Lower leg skin (tissue), 4 donors: ENCODE results near the gene TRPV2. TPM values are rescaled to one million over a fixed set of nuclear protein-coding genes. Genes with fewer than 3 reads are reported as not detected.

Experiments used
- DNase-seq, 2 donors: peaks; one replicate each; pipeline ENCODE4 v3.0.0-alpha.2; 2019; ENCODE audit warnings: low spot score in 2 of 2
- H3K4me3 ChIP-seq: fragments of 200-600 bp; sonication (generic); 2 replicates; pipeline ENCODE4 v1.5.1; 2017; ENCODE audit warnings: mild to moderate bottlenecking, low read depth; ENCODE audit not compliant: poor library complexity, severe bottlenecking
- CTCF ChIP-seq, 3 donors: fragments of 450-650 bp; IDR thresholded peaks; one replicate each; pipeline ENCODE4 v1.5.1; 2016; ENCODE audit warnings: antibody characterized with exemption in 3 of 3, mild to moderate bottlenecking in 3 of 3, moderate library complexity in 2 of 3
- POLR2A ChIP-seq, 2 donors: fragments of 450-650 bp; IDR thresholded peaks; one replicate each; pipeline ENCODE4 v1.6.1; 2016 to 2017; ENCODE audit warnings: antibody characterized with exemption in 2 of 2, mild to moderate bottlenecking in 1 of 2, moderate library complexity in 1 of 2
- WGBS, 2 donors: methylation state at CpG; one replicate each; pipeline ENCODE4 v1.1.5; 2018; 5-methylcytosine and 5-hydroxymethylcytosine counted together
- intact Hi-C: fragments of 100-400 bp; cut with DNase I; formaldehyde crosslinking; loops from one replicate; pipeline ENCODE4 v1.15.0; 2023; ENCODE audit warnings: low total_unique reads
- total RNA-seq, 4 donors: library from RNA; depleted of rRNA; stranded (reverse); fragments of >200 nt; gene quantifications; one replicate each; pipeline ENCODE4 v1.1.0, GENCODE V29; 2016

TRPV2 gene
- total RNA-seq, 4 donors from 2014 or later, result 3.3 to 8.9 (median 6.9) TPM

GRCh38 chr17:16463358-16464302, 48.3 kb downstream of the TRPV2 start:
- WGBS, 2 donors, result 62 to 64% methylated on average over 10 to 13 of the region's 13 CpGs
- TF ChIP-seq POLR2A (IDR thresholded peaks at IDR 0.05), result no peak
- no peak for TF ChIP-seq CTCF (IDR thresholded peaks at IDR 0.05)
- intact Hi-C loops, result no loop called here
- H3K4me3 ChIP-seq, result no peak overlapping the region
- no peak for DNase-seq

- H3K4me3 ChIP-seq, result no peak overlapping the region
- TF ChIP-seq CTCF (IDR thresholded peaks at IDR 0.05) (no peak), POLR2A (IDR thresholded peaks at IDR 0.05) (no peak)
- DNase-seq, result no peak
- WGBS, 2 donors, result 67 to 77% methylated on average over 12 of the region's 12 CpGs
- intact Hi-C loops, result no loop called here
These were observed 49.1 kb downstream of the TRPV2 start for GRCh38 chr17:16464303-16465051.

- 56 to 61% methylated on average over 3 of the region's 3 CpGs for WGBS, 2 donors
- no peak for DNase-seq
- no peak overlapping the region for H3K4me3 ChIP-seq
- TF ChIP-seq CTCF (IDR thresholded peaks at IDR 0.05) (no peak), POLR2A (IDR thresholded peaks at IDR 0.05) (no peak)
- intact Hi-C loops, result no loop called here
These were observed 49.6 kb downstream of the TRPV2 start for GRCh38 chr17:16465052-16465312.

- H3K4me3 ChIP-seq, result no peak overlapping the region
- no peak for DNase-seq
- TF ChIP-seq CTCF (IDR thresholded peaks at IDR 0.05) (no peak), POLR2A (IDR thresholded peaks at IDR 0.05) (no peak)
- intact Hi-C loops, result no loop called here
- WGBS, 2 donors, result 54 to 63% methylated on average over 4 of the region's 4 CpGs
These were observed 50.5 kb downstream of the TRPV2 start for GRCh38 chr17:16465861-16466338.

- H3K4me3 ChIP-seq, result no peak overlapping the region
- DNase-seq, result no peak
- intact Hi-C loops, result no loop called here
- WGBS, 2 donors, result 81 to 86% methylated on average over 9 of the region's 9 CpGs
- TF ChIP-seq POLR2A (IDR thresholded peaks at IDR 0.05), result no peak
- no peak for TF ChIP-seq CTCF (IDR thresholded peaks at IDR 0.05)
These were observed 51.0 kb downstream of the TRPV2 start for GRCh38 chr17:16466407-16466806.
